ENCODE measurements around the gene SP3.

- TF ChIP-seq YY1 (IDR thresholded peaks at IDR 0.05; ENCODE audit: low read depth, low read length) (no peak), SUZ12 (IDR thresholded peaks at IDR 0.05; ENCODE audit: low read length) (no peak), EP300 (IDR thresholded peaks at IDR 0.05; ENCODE audit: borderline replicate concordance in 1 of 2, low read depth in 2 of 2, low read length in 2 of 2) (no peak), HDAC6 (IDR thresholded peaks at IDR 0.05; ENCODE audit: low read depth, low read length) (no peak), ATF3 (IDR thresholded peaks at IDR 0.05; ENCODE audit: insufficient read depth, low read depth, low read length) (no peak), POLR2A (IDR thresholded peaks at IDR 0.05; ENCODE audit: control extremely low read depth in 1 of 2, low read depth in 2 of 2, low read length in 2 of 2) (no peak), HDAC2 (IDR thresholded peaks at IDR 0.05; ENCODE audit: borderline replicate concordance in 1 of 2, low read depth in 2 of 2, low read length in 2 of 2) (no peak), CHD1 (IDR thresholded peaks at IDR 0.05; ENCODE audit: low read depth, low read length) (no peak), SP2 (IDR thresholded peaks at IDR 0.05; ENCODE audit: low read length) (no peak), POLR2AphosphoS5 (IDR thresholded peaks at IDR 0.05; ENCODE audit: low read depth, low read length) (no peak), BRCA1 (IDR thresholded peaks at IDR 0.05; ENCODE audit: low read depth, low read length) (no peak)
- TF ChIP-seq, protein P1, sequence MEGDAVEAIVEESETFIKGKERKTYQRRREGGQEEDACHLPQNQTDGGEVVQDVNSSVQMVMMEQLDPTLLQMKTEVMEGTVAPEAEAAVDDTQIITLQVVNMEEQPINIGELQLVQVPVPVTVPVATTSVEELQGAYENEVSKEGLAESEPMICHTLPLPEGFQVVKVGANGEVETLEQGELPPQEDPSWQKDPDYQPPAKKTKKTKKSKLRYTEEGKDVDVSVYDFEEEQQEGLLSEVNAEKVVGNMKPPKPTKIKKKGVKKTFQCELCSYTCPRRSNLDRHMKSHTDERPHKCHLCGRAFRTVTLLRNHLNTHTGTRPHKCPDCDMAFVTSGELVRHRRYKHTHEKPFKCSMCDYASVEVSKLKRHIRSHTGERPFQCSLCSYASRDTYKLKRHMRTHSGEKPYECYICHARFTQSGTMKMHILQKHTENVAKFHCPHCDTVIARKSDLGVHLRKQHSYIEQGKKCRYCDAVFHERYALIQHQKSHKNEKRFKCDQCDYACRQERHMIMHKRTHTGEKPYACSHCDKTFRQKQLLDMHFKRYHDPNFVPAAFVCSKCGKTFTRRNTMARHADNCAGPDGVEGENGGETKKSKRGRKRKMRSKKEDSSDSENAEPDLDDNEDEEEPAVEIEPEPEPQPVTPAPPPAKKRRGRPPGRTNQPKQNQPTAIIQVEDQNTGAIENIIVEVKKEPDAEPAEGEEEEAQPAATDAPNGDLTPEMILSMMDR (IDR thresholded peaks at IDR 0.05; ENCODE audit: control extremely low read depth in 1 of 3, insufficient read depth in 1 of 3, low read depth in 1 of 3, low read length in 3 of 3) = no peak
Observed at GRCh38 chr2:173860566-173860965, 104.6 kb downstream of the SP3 start.

All from H1 (cell line).